H9 (cell line): ENCODE data around the gene FBXL13. TPM values are rescaled to one million over a fixed set of nuclear protein-coding genes. Genes with fewer than 3 reads are reported as not detected.

Source experiments
- DNase-seq: peaks from one replicate; pipeline ENCODE4 v3.0.0-alpha.2; 2017
- H2AFZ ChIP-seq: one replicate; pipeline ENCODE4 v1.6.1; 2013; ENCODE audit warnings: mild to moderate bottlenecking, low read length, control low read depth, moderate library complexity
- H2AK5ac ChIP-seq: 2 replicates; pipeline ENCODE4 v1.6.1; 2013; ENCODE audit warnings: low read length, control low read depth, mixed read lengths; ENCODE audit not compliant: insufficient read length
- H2BK120ac ChIP-seq: one replicate; pipeline ENCODE4 v1.6.1; 2013; ENCODE audit warnings: low read depth, mild to moderate bottlenecking, low read length, control low read depth, inconsistent platforms; ENCODE audit not compliant: poor library complexity, severe bottlenecking
- H2BK12ac ChIP-seq: 2 replicates; pipeline ENCODE4 v1.6.1; 2013; ENCODE audit warnings: low read length, control low read depth, mixed read lengths, low read depth; ENCODE audit not compliant: insufficient read length
- H2BK15ac ChIP-seq: 2 replicates; pipeline ENCODE4 v1.6.1; 2013; ENCODE audit warnings: low read depth, low read length, control low read depth
- H2BK20ac ChIP-seq: one replicate; pipeline ENCODE4 v1.6.1; 2013; ENCODE audit warnings: low read depth, mild to moderate bottlenecking, low read length, control low read depth, inconsistent platforms; ENCODE audit not compliant: poor library complexity, severe bottlenecking
- H2BK5ac ChIP-seq: 2 replicates; pipeline ENCODE4 v1.6.1; 2013; ENCODE audit warnings: low read length, control low read depth, mixed read lengths; ENCODE audit not compliant: insufficient read length
- H3K14ac ChIP-seq: 2 replicates; pipeline ENCODE4 v1.6.1; 2013; ENCODE audit warnings: low read length, control low read depth; ENCODE audit not compliant: insufficient read depth
- H3K18ac ChIP-seq: 2 replicates; pipeline ENCODE4 v1.6.1; 2013; ENCODE audit warnings: low read depth, mild to moderate bottlenecking, mixed read lengths, low read length, control low read depth; ENCODE audit not compliant: insufficient read length
- H3K23ac ChIP-seq: 2 replicates; pipeline ENCODE4 v1.6.1; 2013; ENCODE audit warnings: low read length, control low read depth, mixed read lengths, low read depth; ENCODE audit not compliant: insufficient read length
- H3K23me2 ChIP-seq: 2 replicates; pipeline ENCODE4 v1.6.1; 2013; ENCODE audit warnings: low read depth, mild to moderate bottlenecking, mixed read lengths, low read length, control low read depth; ENCODE audit not compliant: insufficient read length, poor library complexity, severe bottlenecking
- H3K27ac ChIP-seq: 2 replicates; pipeline ENCODE4 v1.5.1; 2013; ENCODE audit warnings: low read length, control low read depth, mixed read lengths, low read depth; ENCODE audit not compliant: insufficient read length
- H3K27me3 ChIP-seq: 2 replicates; pipeline ENCODE4 v1.6.1; 2013; ENCODE audit warnings: low read length, control low read depth, inconsistent platforms; ENCODE audit not compliant: insufficient read depth
- H3K4ac ChIP-seq: 2 replicates; pipeline ENCODE4 v1.6.1; 2013; ENCODE audit warnings: low read depth, mild to moderate bottlenecking, control low read depth, inconsistent platforms, low read length, moderate library complexity
- H3K4me1 ChIP-seq: 2 replicates; pipeline ENCODE4 v1.6.1; 2013; ENCODE audit warnings: low read length, control low read depth, inconsistent platforms; ENCODE audit not compliant: insufficient read depth
- H3K4me2 ChIP-seq: 2 replicates; pipeline ENCODE4 v1.6.1; 2013; ENCODE audit warnings: low read length, control low read depth, mixed read lengths; ENCODE audit not compliant: insufficient read length, insufficient read depth
- H3K56ac ChIP-seq: 2 replicates; pipeline ENCODE4 v1.6.1; 2013; ENCODE audit warnings: low read depth, mild to moderate bottlenecking, mixed read lengths, low read length, control low read depth; ENCODE audit not compliant: insufficient read length
- H3K79me1 ChIP-seq: 2 replicates; pipeline ENCODE4 v1.6.1; 2013; ENCODE audit warnings: low read depth, mild to moderate bottlenecking, moderate library complexity, low read length, control low read depth, inconsistent platforms; ENCODE audit not compliant: insufficient read depth, poor library complexity, severe bottlenecking
- H3K79me2 ChIP-seq: 2 replicates; pipeline ENCODE4 v1.6.1; 2013; ENCODE audit warnings: low read length, control low read depth, inconsistent platforms; ENCODE audit not compliant: insufficient read depth
- H3K9ac ChIP-seq: 2 replicates; pipeline ENCODE4 v1.6.1; 2013; ENCODE audit warnings: low read length, control low read depth, mixed read lengths; ENCODE audit not compliant: insufficient read length; ENCODE audit errors: extremely low read depth
- H3K9me3 ChIP-seq: one replicate; pipeline ENCODE4 v1.6.1; 2013; ENCODE audit warnings: low read depth, low read length, inconsistent platforms; ENCODE audit not compliant: control insufficient read depth
- H3T11ph ChIP-seq: one replicate; pipeline ENCODE4 v1.6.1; 2013; ENCODE audit warnings: mild to moderate bottlenecking, low read length, control low read depth, inconsistent platforms
- H4K20me1 ChIP-seq: one replicate; pipeline ENCODE4 v1.6.1; 2013; ENCODE audit not compliant: control insufficient read depth, insufficient read length, insufficient read depth
- H4K5ac ChIP-seq: 2 replicates; pipeline ENCODE4 v1.6.1; 2013; ENCODE audit warnings: low read depth, mild to moderate bottlenecking, mixed read lengths, low read length, control low read depth; ENCODE audit not compliant: insufficient read length
- H4K8ac ChIP-seq: replicated peaks from 2 replicates; pipeline ENCODE4 v1.6.1; 2013; ENCODE audit warnings: low read length, control low read depth, mixed read lengths, low read depth; ENCODE audit not compliant: insufficient read length
- H4K91ac ChIP-seq: 2 replicates; pipeline ENCODE4 v1.6.1; 2013; ENCODE audit warnings: low read depth, mild to moderate bottlenecking, moderate library complexity, mixed read lengths, low read length, control low read depth; ENCODE audit not compliant: insufficient read length
- H3K27ac Mint-ChIP-seq, 3 experiments: 2 replicates in 2 of 3; 3 replicates in 1 of 3; pipeline ENCODE4 v1.8.0; 2020 to 2021; ENCODE audit warnings: mixed read lengths in 3 of 3, mild to moderate bottlenecking in 1 of 3, moderate library complexity in 1 of 3
- H3K27me3 Mint-ChIP-seq: 2 replicates; pipeline ENCODE4 v1.8.0; 2021; ENCODE audit warnings: low read depth, mild to moderate bottlenecking, moderate library complexity, mixed read lengths
- H3K36me3 Mint-ChIP-seq, 3 experiments: 2 replicates in 2 of 3; 3 replicates in 1 of 3; pipeline ENCODE4 v1.8.0; 2020 to 2021; ENCODE audit warnings: low read depth in 3 of 3, mixed read lengths in 3 of 3; ENCODE audit not compliant: insufficient read depth in 1 of 3
- H3K4me1 Mint-ChIP-seq, 2 experiments: 2 replicates each; pipeline ENCODE4 v1.8.0; 2020; ENCODE audit warnings: mixed read lengths in 2 of 2
- H3K4me3 Mint-ChIP-seq, 2 experiments: 2 replicates in 1 of 2; 3 replicates in 1 of 2; pipeline ENCODE4 v1.8.0; 2020 to 2021; ENCODE audit warnings: mild to moderate bottlenecking in 2 of 2, mixed read lengths in 2 of 2, moderate library complexity in 1 of 2
- H3K9me3 Mint-ChIP-seq, 2 experiments: 2 replicates in 1 of 2; 3 replicates in 1 of 2; pipeline ENCODE4 v1.8.0; 2020; ENCODE audit warnings: mild to moderate bottlenecking in 2 of 2, mixed read lengths in 2 of 2, moderate library complexity in 1 of 2
- WGBS: extraction: QIAGEN DNeasy Blood & Tissue Kit; methylation state at CpG from one replicate; pipeline ENCODE4 v1.1.7; 2013; ENCODE audit warnings: missing lambda C conversion rate, low lambda C conversion rate, mixed read lengths; ENCODE audit not compliant: insufficient read length; ENCODE audit errors: extremely low coverage; 5-methylcytosine and 5-hydroxymethylcytosine counted together
- total RNA-seq: library from RNA; stranded (reverse); gene quantifications from 2 replicates; pipeline ENCODE4 v1.2.1, GENCODE V29; 2021
- TF ChIP-seq, protein P1 (sequence below): fragments of 200-600 bp; sonication (generic); conservative IDR thresholded peaks from 3 replicates; pipeline ENCODE4 v1.8.0; 2021; ENCODE audit warnings: antibody characterized with exemption, mild to moderate bottlenecking

The FBXL13 gene
- total RNA-seq, 1 experiment from 2014 or later: 4.4 TPM

- Histone ChIP-seq H3K9ac (no peak overlapping the region), H3K4me1 (no peaks in the 10 kb centered on the region), H3K27ac (no peak overlapping the region), H2BK5ac (no peak overlapping the region), H3K79me1 (peaks cover 3% of the 10 kb centered on the region), H2AK5ac (no peak overlapping the region), H3K79me2 (no peaks in the 10 kb centered on the region; the same call in 1 of the 2 replicates), H3T11ph (no peak overlapping the region), H2BK15ac (no peak overlapping the region), H3K23ac (no peak overlapping the region), H2BK120ac (no peak overlapping the region), H2BK20ac (no peak overlapping the region), H4K91ac (no peak overlapping the region), H3K23me2 (no peaks in the 10 kb centered on the region), H4K5ac (no peak overlapping the region), H3K4ac (no peak overlapping the region), H4K8ac (no peak overlapping the region), H3K27me3 (no peaks in the 10 kb centered on the region), H3K4me2 (no peak overlapping the region), H3K18ac (no peak overlapping the region), H3K56ac (no peak overlapping the region), H3K14ac (no peak overlapping the region), H3K9me3 (no peaks in the 10 kb centered on the region), H2AFZ (no peak overlapping the region), H2BK12ac (no peak overlapping the region), H4K20me1 (no peaks in the 10 kb centered on the region)
- Mint-ChIP-seq H3K36me3 (peaks cover 2 to 19% (median 17%) of the 10 kb centered on the region in 3 experiments; a peak in 6 of 7 replicates), H3K4me1 (no peaks in the 10 kb centered on the region), H3K9me3 (no peaks in the 10 kb centered on the region), H3K4me3 (no peak overlapping the region), H3K27me3 (no peaks in the 10 kb centered on the region), H3K27ac (no peak overlapping the region)
- DNase-seq: no peak
- TF ChIP-seq, protein P1, sequence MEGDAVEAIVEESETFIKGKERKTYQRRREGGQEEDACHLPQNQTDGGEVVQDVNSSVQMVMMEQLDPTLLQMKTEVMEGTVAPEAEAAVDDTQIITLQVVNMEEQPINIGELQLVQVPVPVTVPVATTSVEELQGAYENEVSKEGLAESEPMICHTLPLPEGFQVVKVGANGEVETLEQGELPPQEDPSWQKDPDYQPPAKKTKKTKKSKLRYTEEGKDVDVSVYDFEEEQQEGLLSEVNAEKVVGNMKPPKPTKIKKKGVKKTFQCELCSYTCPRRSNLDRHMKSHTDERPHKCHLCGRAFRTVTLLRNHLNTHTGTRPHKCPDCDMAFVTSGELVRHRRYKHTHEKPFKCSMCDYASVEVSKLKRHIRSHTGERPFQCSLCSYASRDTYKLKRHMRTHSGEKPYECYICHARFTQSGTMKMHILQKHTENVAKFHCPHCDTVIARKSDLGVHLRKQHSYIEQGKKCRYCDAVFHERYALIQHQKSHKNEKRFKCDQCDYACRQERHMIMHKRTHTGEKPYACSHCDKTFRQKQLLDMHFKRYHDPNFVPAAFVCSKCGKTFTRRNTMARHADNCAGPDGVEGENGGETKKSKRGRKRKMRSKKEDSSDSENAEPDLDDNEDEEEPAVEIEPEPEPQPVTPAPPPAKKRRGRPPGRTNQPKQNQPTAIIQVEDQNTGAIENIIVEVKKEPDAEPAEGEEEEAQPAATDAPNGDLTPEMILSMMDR: no peak
- WGBS: no CpG with 5 or more reads among the region's 3 CpGs
Measured at GRCh38 chr7:103123529-103123928, 48.9 kb upstream of the FBXL13 start.
